ENCODE results near the gene TBX21.

Gene TBX21

GRCh38 chr17:47733047-47733673, at the start of gene TBX21:
Gene TBX21 (plus strand): TSS chr17:47733236. CDS start chr17:47733455, 219 bp downstream.
- DNase-seq (ENCODE audit: low read depth, low spot score): peak; percentile 59

GRCh38 chr17:47684025-47684424, 49.0 kb upstream of the TBX21 start:
- no peak for DNase-seq (ENCODE audit: low read depth, low spot score)

- DNase-seq (ENCODE audit: low read depth, low spot score): no peak
Observed at GRCh38 chr17:47684535-47685193, 48.4 kb upstream of the TBX21 start.

GRCh38 chr17:47685556-47686275, 47.3 kb upstream of the TBX21 start:
- no peak for DNase-seq (ENCODE audit: low read depth, low spot score)

- peak; percentile 29 for DNase-seq (ENCODE audit: low read depth, low spot score)
Observed at GRCh38 chr17:47686276-47686635, 46.8 kb upstream of the TBX21 start.

- DNase-seq (ENCODE audit: low read depth, low spot score): no peak
Observed at GRCh38 chr17:47686664-47687327, 46.2 kb upstream of the TBX21 start.

GRCh38 chr17:47687328-47687690, 45.7 kb upstream of the TBX21 start:
- no peak for DNase-seq (ENCODE audit: low read depth, low spot score)

- DNase-seq (ENCODE audit: low read depth, low spot score): peak; percentile 36
Observed at GRCh38 chr17:47687748-47688147, 45.3 kb upstream of the TBX21 start.

- DNase-seq (ENCODE audit: low read depth, low spot score): no peak
Observed at GRCh38 chr17:47690121-47690520, 42.9 kb upstream of the TBX21 start.

GRCh38 chr17:47692137-47692894, 40.7 kb upstream of the TBX21 start:
- no peak for DNase-seq (ENCODE audit: low read depth, low spot score)

GRCh38 chr17:47692895-47693730, 39.9 kb upstream of the TBX21 start:
- DNase-seq (ENCODE audit: low read depth, low spot score): no peak

- DNase-seq (ENCODE audit: low read depth, low spot score): peak; percentile 81
Observed at GRCh38 chr17:47693731-47694580, 39.1 kb upstream of the TBX21 start, which contains the start of gene TBKBP1. Gene TBKBP1 (plus strand): TSS chr17:47694161. CDS start chr17:47696113, 1,952 bp downstream.

- peak; percentile 49 for DNase-seq (ENCODE audit: low read depth, low spot score)
Observed at GRCh38 chr17:47694581-47695428, 38.2 kb upstream of the TBX21 start.

GRCh38 chr17:47695429-47696376, 37.3 kb upstream of the TBX21 start:
- DNase-seq (ENCODE audit: low read depth, low spot score): peak; percentile 29

GRCh38 chr17:47696717-47697642, 36.1 kb upstream of the TBX21 start:
- no peak for DNase-seq (ENCODE audit: low read depth, low spot score)

GRCh38 chr17:47697906-47698711, 34.9 kb upstream of the TBX21 start:
- DNase-seq (ENCODE audit: low read depth, low spot score): no peak
